ENCODE results near the gene CHI3L1.

Gene CHI3L1

GRCh38 chr1:203179667-203180005, 6.9 kb downstream of the CHI3L1 start:
- DNase-seq = no peak

- no peak for DNase-seq
These were observed 7.5 kb downstream of the CHI3L1 start for GRCh38 chr1:203178821-203179666.

- DNase-seq = no peak
These were observed 8.4 kb downstream of the CHI3L1 start for GRCh38 chr1:203178083-203178482.

- DNase-seq = no peak
These were observed 8.9 kb downstream of the CHI3L1 start for GRCh38 chr1:203177470-203178039.

GRCh38 chr1:203177036-203177405, 9.5 kb downstream of the CHI3L1 start:
- DNase-seq = no peak

GRCh38 chr1:203176273-203177035, 10.1 kb downstream of the CHI3L1 start:
- no peak for DNase-seq

GRCh38 chr1:203175827-203176241, 10.7 kb downstream of the CHI3L1 start:
- DNase-seq = no peak

- DNase-seq = no peak
These were observed 11.2 kb downstream of the CHI3L1 start, which contains the start of gene MYBPH for GRCh38 chr1:203175237-203175826. Gene MYBPH (minus strand): TSS chr1:203175826. CDS start chr1:203175755, 71 bp downstream.

GRCh38 chr1:203174324-203174985, 12.0 kb downstream of the CHI3L1 start:
- no peak for DNase-seq

GRCh38 chr1:203173566-203173965, 12.9 kb downstream of the CHI3L1 start:
- DNase-seq = no peak

GRCh38 chr1:203173011-203173555, 13.4 kb downstream of the CHI3L1 start:
- no peak for DNase-seq

GRCh38 chr1:203172184-203173010, 14.1 kb downstream of the CHI3L1 start:
- DNase-seq = peak in 3 of 5 donors; percentile 16 to 28 (median 23)

- no peak for DNase-seq
These were observed 14.9 kb downstream of the CHI3L1 start for GRCh38 chr1:203171341-203172183.

- DNase-seq = no peak
These were observed 15.7 kb downstream of the CHI3L1 start for GRCh38 chr1:203170625-203171330.

GRCh38 chr1:203169770-203170520, 16.6 kb downstream of the CHI3L1 start:
- no peak for DNase-seq

GRCh38 chr1:203168991-203169390, 17.5 kb downstream of the CHI3L1 start:
- no peak for DNase-seq

- no peak for DNase-seq
These were observed 18.2 kb downstream of the CHI3L1 start for GRCh38 chr1:203168256-203168786.

- DNase-seq = no peak
These were observed 18.6 kb downstream of the CHI3L1 start for GRCh38 chr1:203167913-203168200.
